ENCODE measurements around the gene KRT79.

KRT79 gene

DNA sequence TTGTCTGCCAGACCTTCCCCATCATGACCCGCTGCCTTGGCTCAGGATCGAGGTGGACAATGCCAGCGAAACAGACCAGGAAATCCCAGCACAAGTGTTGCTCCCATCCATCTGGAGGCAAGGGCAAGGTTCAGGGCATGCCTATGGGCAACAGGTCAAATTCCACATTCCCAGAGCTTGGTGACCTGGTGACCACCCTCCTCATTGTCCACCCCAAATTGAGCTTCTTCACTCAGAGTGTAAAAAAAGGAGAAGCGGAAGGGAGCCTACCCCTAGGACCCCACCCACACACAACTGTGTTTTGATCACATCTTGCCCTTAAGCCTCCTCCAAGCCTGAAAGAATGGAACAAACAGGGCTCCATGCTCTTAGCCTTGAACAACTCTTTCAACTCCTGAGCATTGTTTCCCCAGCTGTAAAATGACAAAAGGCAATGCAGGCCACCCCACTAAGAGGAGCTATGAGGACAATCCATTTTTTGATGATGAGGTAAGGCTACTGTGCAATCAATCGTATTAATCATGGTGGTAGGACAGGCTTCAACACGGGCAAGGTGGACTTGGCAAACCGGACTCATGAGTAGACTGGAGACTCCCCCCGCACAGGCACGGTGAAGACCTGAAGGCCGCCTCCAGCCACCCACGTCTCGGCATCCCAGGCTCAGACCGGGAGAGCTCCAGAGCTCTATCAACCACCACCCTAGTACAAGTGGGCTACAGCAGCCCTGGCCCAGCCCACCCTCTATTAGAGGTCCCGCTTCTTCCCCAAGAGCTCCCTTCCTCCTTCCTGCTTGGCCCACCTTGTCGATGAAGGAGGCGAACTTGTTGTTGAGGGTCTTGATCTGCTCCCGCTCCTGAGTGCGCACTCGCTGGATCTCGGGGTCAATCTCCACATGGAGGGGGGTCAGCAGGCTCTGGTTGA is 866 bp downstream of the KRT79 start:
- no peak for DNase-seq

DNA sequence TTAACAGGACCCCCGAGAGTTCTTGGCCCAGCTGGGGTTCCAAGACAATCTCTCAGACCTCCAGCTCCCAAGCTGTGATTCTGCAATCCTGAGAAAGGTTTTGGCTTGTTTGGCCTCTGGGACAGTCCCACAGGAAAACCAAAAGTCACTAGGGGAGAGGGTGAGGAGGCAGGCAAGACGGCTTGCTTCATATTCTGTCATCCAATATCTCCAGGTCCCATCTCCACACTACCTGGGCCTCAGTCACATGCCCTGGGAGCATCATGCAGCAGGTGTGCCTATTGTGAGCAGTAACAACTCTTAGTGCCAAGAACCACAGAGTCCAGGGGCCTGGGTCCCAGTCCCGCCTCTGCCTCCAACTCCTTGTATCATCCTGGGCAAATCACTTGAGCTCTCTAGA is 1.7 kb downstream of the KRT79 start:
- no peak for DNase-seq

DNA sequence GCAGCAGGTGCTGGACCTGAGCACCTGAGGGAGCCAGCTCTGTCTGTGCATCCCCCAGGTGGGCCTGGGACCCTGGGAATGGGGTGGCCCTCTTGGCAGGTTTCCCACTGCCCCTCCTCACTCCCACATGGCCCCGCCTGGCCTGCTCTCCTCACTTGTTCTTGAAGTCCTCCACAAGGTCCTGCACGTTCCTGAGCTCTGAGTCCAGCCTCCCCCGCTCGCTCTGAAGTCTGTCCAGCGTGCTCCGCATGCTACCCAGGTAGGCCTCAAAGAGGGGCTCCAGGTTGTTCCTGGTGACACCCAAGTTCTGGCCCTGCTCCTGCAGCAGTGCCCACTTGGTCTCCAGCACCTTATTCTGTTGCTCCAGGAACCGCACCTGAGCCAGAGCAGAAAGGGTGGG is 2.9 kb downstream of the KRT79 start:
- no peak for DNase-seq

DNA sequence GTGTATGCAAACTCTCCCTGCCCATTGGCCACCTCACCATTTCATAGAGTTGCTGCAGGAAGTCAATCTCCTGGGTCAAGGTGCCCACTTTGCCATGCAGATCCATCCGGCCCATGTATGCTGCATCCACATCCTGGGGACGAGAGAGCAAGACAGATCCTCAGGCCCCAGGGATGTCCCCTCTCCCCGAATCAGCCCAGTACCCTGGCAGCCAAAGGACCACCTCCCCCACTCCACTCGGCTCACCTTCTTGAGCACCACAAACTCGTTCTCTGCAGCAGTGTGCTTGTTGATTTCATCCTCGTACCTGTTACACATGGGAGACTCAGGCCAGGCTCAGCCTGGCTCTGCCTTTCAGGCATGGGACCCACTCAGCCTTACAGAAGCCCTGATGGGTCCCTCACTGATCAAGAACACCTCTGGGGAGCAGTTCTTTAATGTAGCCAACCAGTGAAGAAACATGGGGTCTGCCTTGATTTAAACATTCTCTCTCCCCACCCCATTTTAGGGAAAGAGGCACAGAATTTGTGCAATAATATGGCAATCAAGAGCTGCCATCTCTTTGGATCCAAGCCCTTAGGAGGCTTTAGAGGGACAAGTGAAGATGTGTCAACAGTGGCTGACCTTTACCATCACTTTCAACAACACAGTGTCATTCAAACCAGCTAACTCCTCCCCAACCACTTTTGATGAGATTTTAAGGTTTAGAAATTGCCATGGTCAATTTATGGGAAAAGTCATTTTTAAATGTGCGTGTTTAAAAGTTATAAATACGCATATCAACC is 3.9 kb downstream of the KRT79 start:
- no peak for DNase-seq

DNA sequence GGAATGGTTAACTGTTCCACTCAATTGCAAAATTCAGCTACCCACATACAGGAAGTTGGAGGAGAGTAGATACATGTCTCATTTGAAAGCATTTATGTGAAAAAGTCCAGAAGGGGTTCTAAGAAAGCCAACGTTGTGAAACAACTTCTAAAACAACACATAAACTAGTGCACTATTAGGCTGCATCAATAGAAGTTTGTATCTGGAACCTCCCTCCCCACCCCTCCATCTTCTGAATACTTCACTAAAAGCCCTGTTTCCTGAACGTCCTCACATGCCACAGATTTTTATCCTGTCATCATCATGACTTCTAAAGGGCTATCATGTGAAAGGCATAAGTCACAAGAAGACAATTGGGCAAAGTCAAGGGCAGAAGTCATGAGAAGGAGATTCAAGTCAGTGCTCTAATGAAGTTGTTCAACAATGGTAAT is 5.5 kb downstream of the KRT79 start:
- no peak for DNase-seq

DNA sequence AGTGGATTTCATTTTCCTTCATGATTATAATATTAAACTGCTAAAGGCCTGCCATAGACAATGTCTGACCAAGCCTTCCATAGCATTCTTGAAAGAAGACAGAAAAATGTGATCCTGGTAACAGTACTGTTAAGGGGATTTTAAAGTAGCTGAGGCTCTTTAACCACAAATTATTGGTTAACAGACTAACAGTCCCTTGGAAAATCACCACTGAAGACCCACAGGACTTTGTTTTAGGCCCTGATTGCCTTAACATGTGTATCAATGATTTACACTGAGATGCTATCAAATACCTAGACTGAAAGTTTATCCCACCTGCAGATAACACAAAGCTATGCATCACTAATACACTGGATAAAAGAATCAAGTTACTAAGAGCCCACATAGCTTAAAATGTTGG is 6.0 kb downstream of the KRT79 start:
- no peak for DNase-seq

DNA sequence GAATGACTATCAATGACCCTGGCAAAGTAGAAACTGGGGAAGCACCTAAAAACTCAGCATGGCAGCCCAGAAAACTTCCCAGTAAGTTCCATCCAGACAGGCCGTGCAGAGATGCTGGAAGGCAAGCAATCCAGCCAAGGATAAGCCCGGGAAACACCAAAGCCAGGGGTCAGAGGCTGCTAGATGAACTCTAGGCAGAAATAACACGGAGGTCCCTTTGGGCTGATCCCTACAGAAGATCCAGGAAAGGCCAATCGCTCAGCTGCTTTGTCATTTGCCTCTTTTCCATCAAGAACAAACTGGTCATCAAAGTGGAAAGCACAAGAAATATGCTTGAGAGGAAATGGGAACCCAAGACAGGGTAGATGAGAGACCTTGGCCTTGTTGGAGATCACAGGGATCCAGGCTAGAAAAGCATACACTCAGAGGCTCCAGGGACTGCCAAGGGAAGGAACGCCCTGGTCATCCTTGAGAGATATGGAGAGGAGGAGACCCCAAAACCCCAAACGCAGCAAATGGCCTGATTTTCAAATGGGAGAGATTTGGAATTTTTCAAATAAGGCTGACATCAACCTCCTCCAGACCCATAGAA is 6.5 kb downstream of the KRT79 start:
- DNase-seq = no peak

DNA sequence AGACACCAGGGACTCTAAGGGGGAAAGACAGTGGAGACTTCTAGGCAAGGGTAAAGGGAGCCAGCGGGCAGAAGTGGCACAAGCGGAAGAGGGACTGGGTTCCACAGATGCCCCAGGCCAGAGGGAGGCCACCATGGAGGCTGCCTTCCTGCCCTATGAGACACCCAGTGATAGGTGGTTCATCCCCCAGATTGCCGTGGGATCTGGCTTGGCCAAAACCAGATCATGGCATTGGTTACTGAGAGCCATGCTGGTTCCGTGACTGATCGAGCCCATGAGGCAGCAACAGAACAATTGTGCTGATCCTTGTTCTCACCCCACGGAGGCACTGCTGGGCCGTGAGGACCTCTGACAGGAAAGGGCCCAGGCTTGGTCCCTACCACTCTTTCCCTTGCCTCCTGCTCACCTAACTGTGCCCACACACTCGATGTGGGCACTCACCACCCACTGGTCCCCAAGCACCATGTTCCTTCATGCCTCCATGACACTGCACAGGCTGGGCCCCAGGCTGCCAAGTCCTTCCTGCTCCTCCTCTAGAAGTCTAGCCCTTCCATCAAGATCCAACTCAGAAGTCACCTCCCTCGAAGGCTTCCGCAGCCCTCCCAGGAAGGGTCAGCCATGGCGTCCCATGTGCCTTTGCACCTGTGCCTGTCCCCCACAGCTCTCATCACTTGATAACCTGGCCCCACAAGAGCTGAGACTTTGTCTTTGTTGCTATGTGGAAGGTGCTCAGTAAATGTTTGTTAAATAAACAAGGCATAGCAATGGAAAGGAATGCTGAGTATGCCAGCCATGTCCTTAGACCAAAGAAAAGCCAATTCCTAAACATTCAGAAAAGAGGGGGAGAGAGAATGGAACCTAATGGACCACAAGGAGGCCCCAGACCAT is 7.3 kb downstream of the KRT79 start:
- no peak for DNase-seq

DNA sequence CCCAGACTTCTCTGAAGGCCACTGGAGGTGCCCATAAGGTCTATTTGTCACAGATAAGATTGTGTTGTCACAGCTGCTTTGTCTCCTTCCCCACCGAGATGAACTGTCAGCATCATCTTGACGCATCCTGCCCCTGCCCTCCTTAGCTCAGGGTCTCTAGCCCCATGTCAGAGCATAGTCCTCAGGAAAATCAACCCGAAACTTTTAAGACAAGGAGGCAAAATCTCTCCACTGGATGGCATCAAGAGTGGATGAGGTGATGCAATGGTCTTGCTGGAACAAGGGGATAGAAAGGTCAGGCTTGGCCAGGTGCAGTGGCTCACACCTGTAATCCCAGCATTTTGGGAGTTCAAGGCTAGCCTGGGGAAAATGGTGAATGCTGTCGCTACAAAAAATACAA is 8.2 kb downstream of the KRT79 start:
- DNase-seq = no peak

DNA sequence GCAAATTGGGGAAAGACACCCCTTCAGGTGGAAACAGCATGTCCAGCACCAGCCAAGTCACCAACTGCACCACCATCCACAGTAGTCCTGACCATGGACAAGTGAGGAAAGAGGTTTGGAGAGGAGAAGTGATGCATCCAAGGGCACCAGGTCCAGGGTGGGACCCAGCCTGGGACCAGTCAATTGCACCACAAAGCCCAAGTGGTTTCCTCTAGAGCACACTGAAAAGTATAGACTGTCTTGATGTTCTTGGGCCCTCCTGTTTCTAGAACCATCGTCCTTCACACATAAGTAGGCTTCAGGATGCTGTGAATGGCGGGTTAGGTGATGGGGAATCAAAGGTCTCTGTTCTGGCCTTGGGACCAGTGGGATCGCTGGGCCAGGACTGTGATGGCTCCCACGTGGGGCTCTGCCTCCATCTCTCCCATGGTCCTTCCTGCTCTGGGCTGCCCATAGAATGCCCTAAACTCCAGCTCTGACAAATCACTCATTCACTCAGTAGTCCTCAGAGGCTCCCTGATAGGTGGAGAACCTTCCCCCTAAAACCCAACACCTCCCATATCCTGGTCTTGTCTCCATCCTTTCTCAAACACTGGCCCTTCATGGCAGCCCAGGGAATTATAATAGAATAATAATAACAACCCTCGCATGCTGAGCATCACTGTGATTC is 9.2 kb downstream of the KRT79 start:
- no peak for DNase-seq

DNA sequence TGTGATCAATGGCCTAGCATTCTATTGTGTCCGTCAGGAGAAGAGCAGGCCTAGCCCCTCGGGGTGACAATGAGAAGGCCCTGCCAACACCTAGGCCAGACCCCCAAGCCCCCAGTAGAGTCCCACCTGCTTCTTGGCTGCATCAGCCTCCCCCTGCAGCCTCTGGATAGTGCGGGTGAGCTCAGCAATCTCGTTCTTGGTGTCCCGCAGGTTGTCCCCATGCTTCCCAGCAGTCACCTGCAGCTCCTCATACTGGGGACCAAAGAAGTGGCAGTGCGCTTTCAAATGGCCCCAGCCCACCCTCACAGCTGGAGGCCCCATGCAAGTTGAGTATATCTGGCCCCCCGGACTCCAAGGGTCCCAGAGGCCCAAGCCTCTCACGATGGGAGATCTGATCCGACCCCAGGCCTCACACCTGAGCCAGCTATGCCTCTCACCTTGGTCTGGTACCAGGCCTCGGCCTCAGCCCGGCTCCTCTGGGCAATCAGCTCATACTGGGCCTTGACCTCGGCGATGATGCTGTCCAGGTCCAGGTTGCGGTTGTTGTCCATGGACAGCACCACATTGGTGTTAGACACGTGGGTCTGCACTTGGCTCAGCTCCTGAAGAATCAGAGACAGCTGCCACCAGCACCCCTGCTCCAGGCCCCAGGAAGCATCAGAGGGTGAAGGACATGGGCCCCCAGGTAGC is 10.2 kb downstream of the KRT79 start:
- no peak for DNase-seq

DNA sequence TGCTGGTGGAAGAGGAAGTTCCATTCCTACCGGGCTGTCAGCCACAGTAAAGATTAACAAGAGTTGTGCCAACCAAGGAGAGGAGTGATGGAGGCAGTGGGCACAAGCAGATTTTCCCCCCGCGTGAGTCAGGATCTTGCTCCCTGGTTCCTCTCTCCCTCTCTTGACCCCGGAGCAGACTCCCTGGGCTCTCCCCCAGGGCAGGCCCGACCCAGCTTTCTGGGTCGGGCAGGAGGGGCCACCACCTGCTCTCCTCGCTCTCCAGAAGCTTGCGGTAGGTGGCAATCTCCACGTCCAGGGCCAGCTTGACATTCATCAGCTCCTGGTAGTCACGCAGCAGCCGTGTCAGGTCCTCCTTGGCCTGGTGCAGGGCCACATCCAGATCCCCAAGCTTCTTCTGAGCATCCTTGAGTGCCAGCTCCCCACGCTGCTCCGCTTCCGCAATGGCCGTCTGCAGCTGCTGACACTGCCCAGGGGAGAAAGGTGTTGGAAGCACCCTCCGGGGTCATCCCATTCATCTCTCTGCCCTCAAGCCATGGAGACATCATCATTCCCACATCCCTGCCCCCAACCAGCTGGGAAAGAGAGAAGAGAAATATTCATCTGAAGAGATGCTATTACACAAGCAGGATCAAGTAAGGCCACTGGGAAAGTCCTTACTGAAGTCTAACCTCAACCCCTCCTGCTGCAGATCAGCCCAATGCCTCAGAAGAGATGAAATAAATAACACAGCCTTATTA is 11.2 kb downstream of the KRT79 start:
- DNase-seq = no peak

DNA sequence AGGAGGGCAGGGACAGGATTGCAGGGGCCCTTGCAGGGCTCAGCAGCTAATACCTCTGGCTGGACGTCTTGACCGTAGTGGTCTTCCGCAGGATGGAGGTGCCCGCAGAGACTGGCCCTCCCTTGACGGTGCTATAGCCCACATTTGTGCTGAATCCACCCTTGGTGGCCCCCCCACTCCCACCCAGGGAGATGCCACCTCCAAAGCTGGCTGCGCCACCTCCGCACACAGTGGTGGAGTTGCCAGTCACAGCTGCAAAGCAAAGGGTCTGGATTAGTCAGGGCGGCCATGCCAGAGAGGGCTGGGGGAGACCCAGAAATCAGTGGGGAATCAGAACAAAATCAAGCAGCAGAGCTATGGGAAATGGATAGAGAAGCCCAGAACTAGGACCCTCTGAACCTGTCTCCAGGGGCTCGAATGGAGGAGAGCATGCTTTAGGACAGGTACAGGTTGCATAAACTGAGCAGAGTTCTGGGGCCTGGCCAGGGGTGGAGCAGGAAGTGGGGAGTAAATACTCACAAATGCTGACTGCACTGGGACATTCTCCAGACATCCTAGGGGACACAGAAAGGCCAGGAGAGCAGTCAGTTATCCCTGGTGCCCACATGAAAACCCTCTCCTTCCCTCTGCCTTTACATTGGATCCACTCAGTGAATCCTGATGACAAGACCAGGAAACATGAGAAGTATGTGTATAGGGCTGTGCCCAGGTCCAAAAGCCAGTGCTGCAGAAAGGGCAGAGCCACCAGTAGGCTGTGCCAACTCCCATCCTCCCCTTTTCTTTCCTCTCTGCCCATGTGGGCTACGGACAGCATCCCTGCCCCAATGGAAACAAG is 12.1 kb downstream of the KRT79 start:
- DNase-seq = no peak

DNA sequence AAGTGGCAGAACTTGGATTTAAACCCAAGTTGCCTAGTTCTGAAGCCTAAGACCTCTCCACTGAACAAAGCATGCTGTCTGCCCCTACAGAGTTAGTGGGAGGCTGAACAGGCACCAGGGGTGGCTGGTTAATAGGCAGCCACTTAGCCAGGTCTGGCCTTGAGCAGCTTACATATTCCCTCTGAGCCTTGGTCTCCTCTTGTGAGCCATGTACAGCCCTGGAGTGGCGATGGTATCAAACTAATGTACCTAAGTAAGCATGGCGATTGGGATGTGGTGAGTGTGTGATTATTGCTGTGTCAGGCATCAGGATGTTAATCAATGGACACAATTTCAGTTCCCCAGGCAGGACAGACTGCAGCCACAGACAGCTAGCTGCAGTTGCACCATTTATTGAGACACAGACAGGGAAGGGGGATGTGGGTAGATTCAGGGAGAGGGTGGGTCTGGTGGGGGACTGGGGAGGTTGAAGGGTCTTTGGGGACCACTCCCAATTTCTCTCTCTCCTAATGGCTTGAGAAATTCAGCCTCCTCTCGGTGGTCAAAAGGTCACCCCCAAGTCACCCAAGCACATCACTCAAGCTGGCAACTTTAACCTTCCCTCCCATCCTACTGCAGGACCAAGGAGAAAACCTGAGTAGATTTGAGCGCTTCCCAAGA is 12.9 kb downstream of the KRT79 start:
- no peak for DNase-seq

DNA sequence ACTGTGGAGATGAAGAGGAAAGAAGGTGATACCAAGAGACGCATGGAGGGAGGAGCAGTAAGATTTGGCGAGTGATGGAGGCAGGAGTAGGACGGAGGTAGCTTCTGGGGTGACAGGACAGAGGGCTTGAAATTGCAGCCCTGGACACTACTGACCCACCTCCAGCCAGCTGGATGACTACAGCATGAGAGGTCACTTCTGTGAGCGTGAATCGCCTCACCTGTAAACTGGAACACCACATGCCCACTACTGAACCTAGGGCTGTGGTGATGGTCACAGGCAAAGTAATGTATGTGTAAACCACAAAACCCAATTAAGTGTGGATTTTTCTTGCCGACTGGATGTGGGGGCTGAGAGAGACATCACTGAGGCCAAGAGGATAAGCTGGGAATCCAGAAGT is 13.6 kb downstream of the KRT79 start:
- no peak for DNase-seq

DNA sequence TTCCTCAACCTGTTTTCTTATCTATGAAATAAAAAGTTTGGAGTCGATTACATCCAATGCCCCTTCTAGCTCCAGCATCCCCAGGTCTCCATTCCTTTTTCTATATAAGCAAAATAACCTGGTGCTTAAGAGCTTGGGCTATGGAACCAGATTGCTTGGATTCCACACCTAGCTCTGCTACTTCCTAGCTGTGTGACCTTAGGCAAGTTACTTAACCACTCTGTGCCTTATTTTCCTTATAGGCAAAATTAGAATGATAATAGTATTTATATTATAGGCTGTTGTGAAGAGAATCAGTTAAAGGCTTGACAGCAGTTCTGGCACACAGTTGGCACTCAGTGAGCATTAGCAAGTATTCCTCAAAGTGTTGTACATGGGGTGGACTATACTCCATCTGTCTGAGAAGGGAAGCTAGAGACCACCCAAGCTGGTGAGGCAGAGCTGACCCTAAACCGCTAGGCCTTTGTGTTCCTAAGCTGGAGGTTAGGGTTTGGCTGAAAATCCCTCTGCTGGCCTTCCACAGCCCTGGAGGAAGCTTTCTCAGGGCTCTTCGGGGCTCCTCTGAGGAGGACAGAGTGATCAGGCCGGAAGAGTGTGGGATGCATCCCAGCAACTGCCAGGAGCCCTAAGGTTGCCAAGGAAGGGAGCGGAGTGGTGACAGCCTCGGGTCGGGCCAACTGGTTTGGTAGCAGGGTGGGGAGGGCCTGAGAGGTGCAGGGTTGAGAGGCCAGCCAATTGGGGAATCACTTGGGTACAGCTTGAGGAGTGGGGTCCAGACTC is 14.2 kb downstream of the KRT79 start:
- DNase-seq = no peak

DNA sequence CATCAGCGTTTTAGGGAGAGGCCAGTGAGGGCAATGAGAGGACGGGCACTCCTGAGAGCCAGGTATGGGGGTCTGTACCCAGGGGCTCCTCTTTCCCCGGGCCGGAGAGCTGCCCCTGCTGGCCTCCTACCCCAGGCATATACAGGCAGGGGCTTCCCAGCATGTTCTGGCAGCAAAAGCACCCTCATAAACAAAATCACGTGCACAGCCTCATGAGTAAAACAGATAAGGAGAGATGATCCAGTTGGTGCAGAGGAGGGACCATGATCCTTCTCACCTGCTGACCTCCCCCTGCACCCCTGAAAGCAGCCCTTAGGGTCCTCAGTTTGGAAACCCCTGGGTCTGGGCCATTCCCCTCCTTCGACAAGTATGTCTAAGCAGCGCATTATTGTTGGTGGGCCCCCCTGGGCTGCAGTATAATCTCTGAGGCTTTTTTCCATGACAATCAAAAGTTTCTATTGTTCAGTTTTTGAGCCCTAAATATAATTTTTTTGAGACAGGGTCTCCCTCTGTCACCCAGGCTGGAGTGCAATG is 15.2 kb downstream of the KRT79 start:
- no peak for DNase-seq

DNA sequence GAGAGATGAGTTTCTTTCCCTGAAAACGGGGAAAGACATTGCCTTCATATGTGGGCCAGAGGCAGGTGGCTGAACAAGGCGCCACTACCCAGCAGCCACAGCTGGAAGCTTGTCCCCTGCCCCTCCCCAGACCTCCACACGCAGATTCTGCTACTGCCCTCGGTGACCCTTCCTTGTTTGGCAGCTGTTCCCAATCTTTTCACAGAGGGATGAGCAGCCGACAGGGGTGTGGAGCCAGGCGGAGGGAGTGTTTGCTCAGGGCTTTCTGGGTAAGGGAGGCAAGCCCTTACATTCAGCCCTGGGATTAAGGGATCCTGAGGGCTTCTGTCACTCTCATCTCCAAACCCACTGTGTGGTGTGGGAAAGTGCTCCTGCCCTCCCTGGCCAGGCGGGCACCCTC is 15.7 kb downstream of the KRT79 start:
- DNase-seq = peak; percentile 69

Data from retina (tissue), 1 donor.